Keratinocyte (primary cell): ENCODE measurements around the gene GRB2.

ENCODE experiments used
- EZH2 ChIP-seq: IDR thresholded peaks from one replicate; pipeline ENCODE4 v1.6.1; 2012; ENCODE audit warnings: inconsistent platforms, mild to moderate bottlenecking, low read length, moderate library complexity
- TF ChIP-seq, protein P1 (sequence below), 3 experiments: IDR thresholded peaks in 1 of 3; conservative IDR thresholded peaks in 1 of 3; optimal IDR thresholded peaks in 1 of 3; 2 replicates in 2 of 3; 3 replicates in 1 of 3; pipeline versions ENCODE3 to v1.5.1; 2011; ENCODE audit warnings: low read length in 3 of 3, mild to moderate bottlenecking in 3 of 3, moderate library complexity in 2 of 3, control low read depth in 1 of 3, inconsistent platforms in 1 of 3; ENCODE audit not compliant: insufficient read depth in 2 of 3; ENCODE audit errors: extremely low read depth in 1 of 3

DNA sequence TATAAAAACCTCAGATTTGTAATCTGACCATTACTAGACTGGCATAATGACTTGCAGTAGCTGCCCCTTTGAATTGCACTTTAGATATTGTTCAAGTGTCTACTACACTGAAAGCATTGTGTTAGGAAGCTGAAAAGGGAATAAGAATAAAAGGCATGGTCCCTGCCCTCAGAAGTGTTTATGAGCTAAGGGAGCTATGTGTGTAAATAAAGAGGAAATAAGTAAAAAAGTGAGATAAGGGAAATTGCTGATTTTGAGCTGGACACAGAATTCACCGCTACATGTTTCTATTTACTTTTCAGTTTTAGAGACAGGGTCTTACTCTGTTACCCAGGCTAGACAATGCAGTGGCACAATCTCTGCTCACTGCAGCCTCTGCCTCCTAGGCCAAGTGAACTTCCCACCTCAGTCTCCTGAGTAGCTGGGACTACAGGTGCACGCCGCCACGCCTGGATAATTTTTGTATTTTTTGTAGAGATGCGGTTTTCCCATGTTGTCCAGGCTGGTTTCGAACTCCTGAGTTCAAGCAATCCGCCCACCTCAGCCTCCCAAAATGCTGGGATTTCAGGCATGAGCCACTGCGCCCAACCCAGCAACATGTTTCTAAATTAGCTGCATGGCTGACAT is 57.0 kb downstream of the GRB2 start:
- TF ChIP-seq, protein P1, sequence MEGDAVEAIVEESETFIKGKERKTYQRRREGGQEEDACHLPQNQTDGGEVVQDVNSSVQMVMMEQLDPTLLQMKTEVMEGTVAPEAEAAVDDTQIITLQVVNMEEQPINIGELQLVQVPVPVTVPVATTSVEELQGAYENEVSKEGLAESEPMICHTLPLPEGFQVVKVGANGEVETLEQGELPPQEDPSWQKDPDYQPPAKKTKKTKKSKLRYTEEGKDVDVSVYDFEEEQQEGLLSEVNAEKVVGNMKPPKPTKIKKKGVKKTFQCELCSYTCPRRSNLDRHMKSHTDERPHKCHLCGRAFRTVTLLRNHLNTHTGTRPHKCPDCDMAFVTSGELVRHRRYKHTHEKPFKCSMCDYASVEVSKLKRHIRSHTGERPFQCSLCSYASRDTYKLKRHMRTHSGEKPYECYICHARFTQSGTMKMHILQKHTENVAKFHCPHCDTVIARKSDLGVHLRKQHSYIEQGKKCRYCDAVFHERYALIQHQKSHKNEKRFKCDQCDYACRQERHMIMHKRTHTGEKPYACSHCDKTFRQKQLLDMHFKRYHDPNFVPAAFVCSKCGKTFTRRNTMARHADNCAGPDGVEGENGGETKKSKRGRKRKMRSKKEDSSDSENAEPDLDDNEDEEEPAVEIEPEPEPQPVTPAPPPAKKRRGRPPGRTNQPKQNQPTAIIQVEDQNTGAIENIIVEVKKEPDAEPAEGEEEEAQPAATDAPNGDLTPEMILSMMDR (optimal IDR thresholded peaks at IDR 0.05 in 1 of 3, IDR thresholded peaks at IDR 0.05 in 1 of 3, conservative IDR thresholded peaks at IDR 0.05 in 1 of 3; ENCODE audit: extremely low read depth in 1 of 3, insufficient read depth in 2 of 3, low read length in 3 of 3): no peak
- no peak for TF ChIP-seq EZH2
